CD14-positive monocyte (primary cell): ENCODE results near the gene KLHL42. TPM values are rescaled to one million over a fixed set of nuclear protein-coding genes. Genes with fewer than 3 reads are reported as not detected.

Experiments
- DNase-seq, 3 donors: peaks; one replicate each; pipeline ENCODE4 v3.0.0-alpha.2; 2011 to 2022
- H2AFZ ChIP-seq: 2 replicates; pipeline ENCODE4 v1.6.0; 2012; ENCODE audit warnings: mild to moderate bottlenecking, low read depth, low read length, inconsistent platforms; ENCODE audit not compliant: insufficient read depth, poor library complexity, severe bottlenecking
- H3K27ac ChIP-seq, 2 donors: 1 replicate in 1 of 2; 2 replicates in 1 of 2; pipeline ENCODE4 v1.5.1; 2012 to 2013; ENCODE audit warnings: low read length in 2 of 2, control low read depth in 1 of 2, inconsistent platforms in 1 of 2, low read depth in 1 of 2, mild to moderate bottlenecking in 1 of 2
- H3K27me3 ChIP-seq, 2 donors: one replicate each; pipeline versions ENCODE4 v1.6.0 to v1.6.1; 2011 to 2013; ENCODE audit warnings: low read length in 2 of 2; ENCODE audit not compliant: control insufficient read depth in 2 of 2, insufficient read depth in 2 of 2
- H3K36me3 ChIP-seq, 2 donors: replicated peaks in 1 of 2; 1 replicate in 1 of 2; 2 replicates in 1 of 2; pipeline versions ENCODE4 v1.5.1 to v1.6.1; 2012 to 2013; ENCODE audit warnings: low read length in 2 of 2, control low read depth in 1 of 2, inconsistent platforms in 1 of 2, mild to moderate bottlenecking in 1 of 2; ENCODE audit not compliant: insufficient read depth in 2 of 2, control insufficient read depth in 1 of 2
- H3K4me1 ChIP-seq, 2 donors: 1 replicate in 1 of 2; 2 replicates in 1 of 2; pipeline versions ENCODE4 v1.5.1 to v1.6.1; 2012 to 2013; ENCODE audit warnings: low read length in 2 of 2, control low read depth in 1 of 2, inconsistent platforms in 1 of 2, mild to moderate bottlenecking in 1 of 2, moderate library complexity in 1 of 2; ENCODE audit not compliant: insufficient read depth in 2 of 2, control insufficient read depth in 1 of 2
- H3K4me2 ChIP-seq: replicated peaks from 2 replicates; pipeline ENCODE3; 2012; ENCODE audit warnings: low read length, moderate library complexity, mild to moderate bottlenecking; ENCODE audit not compliant: poor library complexity, severe bottlenecking; ENCODE audit errors: extremely low read depth
- H3K4me3 ChIP-seq, 3 experiments: fragments of 200-600 bp in 1 of 3; sonication (generic) in 1 of 3; replicated peaks in 1 of 3; 1 replicate in 2 of 3; 2 replicates in 1 of 3; pipeline ENCODE4 v1.5.1; 2011 to 2013; ENCODE audit warnings: low read length in 3 of 3, mild to moderate bottlenecking in 3 of 3, control low read depth in 2 of 3, low read depth in 2 of 3, inconsistent platforms in 1 of 3, moderate library complexity in 1 of 3
- H3K79me2 ChIP-seq: 2 replicates; pipeline ENCODE4 v1.6.0; 2012; ENCODE audit warnings: mild to moderate bottlenecking, control low read depth, inconsistent platforms, low read length, moderate library complexity; ENCODE audit not compliant: insufficient read depth
- H3K9ac ChIP-seq: 2 replicates; pipeline ENCODE4 v1.6.0; 2017; ENCODE audit warnings: low read length, mild to moderate bottlenecking; ENCODE audit not compliant: insufficient read depth, poor library complexity, severe bottlenecking
- H3K9me3 ChIP-seq, 2 donors: replicated peaks in 1 of 2; 1 replicate in 1 of 2; 2 replicates in 1 of 2; pipeline versions ENCODE4 v1.5.1 to v1.6.1; 2012 to 2013; ENCODE audit warnings: low read length in 2 of 2, control low read depth in 1 of 2; ENCODE audit not compliant: control insufficient read depth in 1 of 2, insufficient read depth in 1 of 2
- H4K20me1 ChIP-seq: 2 replicates; pipeline ENCODE4 v1.6.0; 2012; ENCODE audit warnings: mild to moderate bottlenecking, low read length, control low read depth, moderate library complexity; ENCODE audit not compliant: insufficient read depth
- H3K27ac Mint-ChIP-seq, 7 donors: one replicate each; pipeline ENCODE4 v1.8.0; 2020; ENCODE audit warnings: mild to moderate bottlenecking in 7 of 7, mixed read lengths in 7 of 7, moderate library complexity in 6 of 7, inconsistent platforms in 2 of 7
- H3K27me3 Mint-ChIP-seq, 3 donors: one replicate each; pipeline ENCODE4 v1.8.0; 2021 to 2022; ENCODE audit warnings: low read depth in 3 of 3, mild to moderate bottlenecking in 3 of 3, mixed read lengths in 3 of 3, moderate library complexity in 3 of 3, inconsistent platforms in 1 of 3
- H3K36me3 Mint-ChIP-seq, 2 donors: one replicate each; pipeline ENCODE4 v1.8.0; 2020; ENCODE audit warnings: mixed read lengths in 2 of 2, inconsistent platforms in 1 of 2, mild to moderate bottlenecking in 1 of 2
- H3K4me1 Mint-ChIP-seq: one replicate; pipeline ENCODE4 v1.8.0; 2020; ENCODE audit warnings: mild to moderate bottlenecking, mixed read lengths
- H3K4me3 Mint-ChIP-seq, 2 donors: one replicate each; pipeline ENCODE4 v1.8.0; 2020; ENCODE audit warnings: mild to moderate bottlenecking in 2 of 2, mixed read lengths in 2 of 2, moderate library complexity in 1 of 2
- H3K9me3 Mint-ChIP-seq, 7 donors: one replicate each; pipeline ENCODE4 v1.8.0; 2020 to 2022; ENCODE audit warnings: mixed read lengths in 7 of 7, mild to moderate bottlenecking in 6 of 7, moderate library complexity in 6 of 7, inconsistent platforms in 2 of 7
- WGBS: methylation state at CpG from one replicate; pipeline ENCODE4 v1.1.5; 2013; ENCODE audit warnings: missing lambda C conversion rate; ENCODE audit not compliant: insufficient coverage; 5-methylcytosine and 5-hydroxymethylcytosine counted together
- intact Hi-C, 2 donors: fragments of 100-400 bp; cut with micrococcal nuclease; formaldehyde crosslinking; loops; one replicate each; pipeline versions ENCODE4 v1.15.0 to v1.15.1; 2023
- polyA plus RNA-seq, 3 donors: library from polyadenylated mRNA; depleted of rRNA in 1 of 3; unstranded in 2 of 3; stranded (reverse) in 1 of 3; fragments of 300-500 nt in 2 of 3; fragments of >200 nt in 1 of 3; fragmentation: Illumina TruSeq in 2 of 3; gene quantifications; 1 replicate in 2 of 3; 2 replicates in 1 of 3; pipeline ENCODE4 v1.2.3, GENCODE V29; 2012 to 2021
- TF ChIP-seq, protein P1 (sequence below): fragments of 200-600 bp; IDR thresholded peaks from one replicate; pipeline ENCODE4 v1.8.0; 2022; ENCODE audit warnings: antibody characterized with exemption, mild to moderate bottlenecking

Gene KLHL42
- polyA plus RNA-seq, 3 donors, result 4.1 to 9.9 (median 7.5) TPM

DNA sequence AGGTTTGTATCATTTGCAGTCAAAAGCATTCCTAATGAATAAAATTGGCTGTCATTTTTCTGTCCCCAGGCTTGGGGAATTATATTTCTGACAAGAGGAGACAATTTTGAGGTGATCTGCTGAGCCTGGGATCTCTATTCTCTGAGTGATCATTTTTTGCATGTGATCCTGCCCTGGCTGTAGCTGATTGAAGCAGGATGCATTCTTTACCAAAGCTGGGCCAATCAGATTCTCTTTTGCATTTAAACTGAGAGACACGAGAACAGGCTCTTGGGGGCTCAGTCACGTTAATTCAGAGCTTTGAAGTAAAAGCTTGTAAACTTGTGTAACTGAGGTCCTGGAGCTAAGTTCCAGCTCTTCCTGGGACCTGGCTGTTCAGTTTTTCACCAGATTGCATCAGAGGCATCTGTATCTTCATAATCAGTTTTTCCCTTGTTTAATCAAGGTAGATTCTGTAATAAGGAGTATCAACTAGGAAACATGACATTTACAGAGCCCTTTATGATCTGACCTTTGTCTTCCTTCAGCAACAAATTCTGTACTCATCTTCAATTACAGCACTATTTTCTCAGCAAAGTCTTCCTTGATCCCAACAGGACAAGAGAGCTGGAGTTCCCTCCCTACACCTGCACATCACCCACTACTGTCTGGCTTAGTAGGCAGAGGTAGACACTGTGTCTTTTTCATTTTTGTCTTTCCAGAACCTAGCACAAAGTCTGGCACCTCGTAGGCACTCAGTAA is 35.0 kb downstream of the KLHL42 start:
- Histone ChIP-seq H3K27me3 (no peaks in the 10 kb centered on the region), H3K27ac (no peak overlapping the region), H2AFZ (no peak overlapping the region), H3K4me2 (no peak overlapping the region), H4K20me1 (no peaks in the 10 kb centered on the region), H3K9me3 (no peaks in the 10 kb centered on the region), H3K9ac (no peak overlapping the region), H3K36me3 (no peaks in the 10 kb centered on the region), H3K79me2 (no peaks in the 10 kb centered on the region), H3K4me1 (no peaks in the 10 kb centered on the region), H3K4me3 (no peak overlapping the region)
- Mint-ChIP-seq H3K4me3 (no peak overlapping the region), H3K9me3 (peaks cover 0 to 3% (median 0%) of the 10 kb centered on the region in 7 donors), H3K4me1 (peaks cover 3% of the 10 kb centered on the region), H3K27me3 (peaks cover under 1 to 8% (median 1%) of the 10 kb centered on the region in 3 donors), H3K36me3 (no peaks in the 10 kb centered on the region), H3K27ac (peak overlapping the region in 1 of 7 donors; percentile 58)
- TF ChIP-seq, protein P1, sequence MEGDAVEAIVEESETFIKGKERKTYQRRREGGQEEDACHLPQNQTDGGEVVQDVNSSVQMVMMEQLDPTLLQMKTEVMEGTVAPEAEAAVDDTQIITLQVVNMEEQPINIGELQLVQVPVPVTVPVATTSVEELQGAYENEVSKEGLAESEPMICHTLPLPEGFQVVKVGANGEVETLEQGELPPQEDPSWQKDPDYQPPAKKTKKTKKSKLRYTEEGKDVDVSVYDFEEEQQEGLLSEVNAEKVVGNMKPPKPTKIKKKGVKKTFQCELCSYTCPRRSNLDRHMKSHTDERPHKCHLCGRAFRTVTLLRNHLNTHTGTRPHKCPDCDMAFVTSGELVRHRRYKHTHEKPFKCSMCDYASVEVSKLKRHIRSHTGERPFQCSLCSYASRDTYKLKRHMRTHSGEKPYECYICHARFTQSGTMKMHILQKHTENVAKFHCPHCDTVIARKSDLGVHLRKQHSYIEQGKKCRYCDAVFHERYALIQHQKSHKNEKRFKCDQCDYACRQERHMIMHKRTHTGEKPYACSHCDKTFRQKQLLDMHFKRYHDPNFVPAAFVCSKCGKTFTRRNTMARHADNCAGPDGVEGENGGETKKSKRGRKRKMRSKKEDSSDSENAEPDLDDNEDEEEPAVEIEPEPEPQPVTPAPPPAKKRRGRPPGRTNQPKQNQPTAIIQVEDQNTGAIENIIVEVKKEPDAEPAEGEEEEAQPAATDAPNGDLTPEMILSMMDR, result no peak
- WGBS, result 95% methylated on average over 2 of the region's 3 CpGs
- intact Hi-C loops, result no loop called here
- DNase-seq, result no peak

DNA sequence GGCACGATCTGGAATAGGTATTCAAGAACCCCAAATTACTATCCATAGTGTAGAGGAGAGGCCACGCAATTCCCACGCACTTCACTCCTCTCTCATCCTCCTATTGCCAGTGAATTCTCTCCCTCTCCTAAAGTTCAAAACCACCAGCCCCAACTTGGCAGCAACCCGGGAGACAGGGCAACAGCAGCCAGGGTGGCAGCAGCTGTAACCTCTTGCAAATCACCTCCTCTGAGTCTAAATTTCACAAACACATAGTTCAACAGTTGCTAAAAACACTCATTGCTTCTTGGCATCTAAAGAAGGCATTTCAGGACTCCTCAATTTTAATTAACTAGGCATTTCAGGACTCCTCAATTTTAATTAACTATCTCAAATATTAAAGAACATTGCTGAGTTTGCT is 37.7 kb downstream of the KLHL42 start:
- H3K9me3 ChIP-seq, result no peaks in the 10 kb centered on the region
- Mint-ChIP-seq H3K27me3 (peaks cover 3 to 5% (median 4%) of the 10 kb centered on the region in 3 donors), H3K9me3 (peaks cover 0 to 2% (median 0%) of the 10 kb centered on the region in 7 donors), H3K4me3 (no peak overlapping the region), H3K36me3 (no peaks in the 10 kb centered on the region), H3K4me1 (peaks cover 5% of the 10 kb centered on the region), H3K27ac (no peak overlapping the region)
- 95% methylated on average over 3 of the region's 4 CpGs for WGBS
- H3K9ac ChIP-seq, result no peak overlapping the region
- H3K4me3 ChIP-seq, result no peak overlapping the region
- TF ChIP-seq, protein P1, result no peak
- no peak for DNase-seq
- H3K4me2 ChIP-seq, result no peak overlapping the region
- no peak overlapping the region for H3K27ac ChIP-seq
- H3K27me3 ChIP-seq, result no peaks in the 10 kb centered on the region
- H3K79me2 ChIP-seq, result no peaks in the 10 kb centered on the region
- no peaks in the 10 kb centered on the region for H4K20me1 ChIP-seq
- no peak overlapping the region for H2AFZ ChIP-seq
- no peaks in the 10 kb centered on the region for H3K36me3 ChIP-seq
- H3K4me1 ChIP-seq, result no peaks in the 10 kb centered on the region
- intact Hi-C loops, result no loop called here
